H1 (cell line): Measurements from ENCODE around the gene PTGIS. TPM values are rescaled to one million over a fixed set of nuclear protein-coding genes. Genes with fewer than 3 reads are reported as not detected.

Source experiments
- CTCF ChIA-PET: fragments of 300-600 bp; sonication (Branson Sonifier 250); formaldehyde crosslinking; loops from one replicate; lab custom pipeline; 2021; ENCODE audit not compliant: partially characterized antibody; lab: Charles Lee
- POLR2A ChIA-PET: fragments of 300-600 bp; sonication (Branson Sonifier 250); formaldehyde crosslinking; loops from one replicate; lab custom pipeline; 2021; ENCODE audit warnings: inconsistent platforms; ENCODE audit not compliant: partially characterized antibody; lab: Charles Lee
- DNase-seq, 2 experiments: peaks; one replicate each; pipeline versions ENCODE4 v3.0.0 to v3.0.0-alpha.2; 2010 to 2022; ENCODE audit warnings: low spot score in 2 of 2, low read depth in 1 of 2, mixed read lengths in 1 of 2
- FAIRE-seq: peaks from 2 replicates; lab custom pipeline; 2011; peaks lifted over from hg19 to GRCh38; lab: Jason Lieb, UNC
- H2AFZ ChIP-seq: 2 replicates; pipeline ENCODE4 v1.8.1; 2012; ENCODE audit warnings: low read length, inconsistent platforms
- H2AK5ac ChIP-seq: 2 replicates; pipeline ENCODE4 v1.6.1; 2013; ENCODE audit warnings: low read depth, low read length
- H2BK120ac ChIP-seq: replicated peaks from 2 replicates; pipeline ENCODE3; 2013; ENCODE audit warnings: low read depth, low read length, inconsistent platforms
- H2BK12ac ChIP-seq: 2 replicates; pipeline ENCODE4 v1.6.1; 2013; ENCODE audit warnings: low read depth, low read length
- H2BK15ac ChIP-seq: 2 replicates; pipeline ENCODE4 v1.6.1; 2013; ENCODE audit warnings: low read length
- H2BK20ac ChIP-seq: 2 replicates; pipeline ENCODE4 v1.6.1; 2013; ENCODE audit warnings: low read length
- H2BK5ac ChIP-seq: 2 replicates; pipeline ENCODE4 v1.6.1; 2013; ENCODE audit warnings: low read depth, low read length
- H3K14ac ChIP-seq: 2 replicates; pipeline ENCODE4 v1.6.1; 2013; ENCODE audit warnings: inconsistent platforms; ENCODE audit not compliant: insufficient read length
- H3K18ac ChIP-seq: 2 replicates; pipeline ENCODE4 v1.6.1; 2013; ENCODE audit warnings: low read length; ENCODE audit errors: extremely low read depth
- H3K23ac ChIP-seq: 2 replicates; pipeline ENCODE4 v1.6.1; 2013; ENCODE audit warnings: inconsistent platforms; ENCODE audit not compliant: insufficient read length
- H3K23me2 ChIP-seq: 2 replicates; pipeline ENCODE4 v1.6.1; 2013; ENCODE audit warnings: low read depth, low read length
- H3K27ac ChIP-seq: 2 replicates; pipeline ENCODE4 v1.6.1; 2011; ENCODE audit warnings: low read depth, low read length, inconsistent platforms
- H3K27me3 ChIP-seq, 4 experiments: replicated peaks in 1 of 4; 1 replicate in 1 of 4; 2 replicates in 3 of 4; pipeline versions ENCODE4 v1.6.1 to v1.8.1; 2011 to 2013; ENCODE audit warnings: low read length in 3 of 4, mild to moderate bottlenecking in 3 of 4, inconsistent platforms in 2 of 4, mixed read lengths in 2 of 4, moderate library complexity in 1 of 4; ENCODE audit not compliant: control insufficient read depth in 3 of 4, insufficient read depth in 3 of 4; ENCODE audit errors: extremely low read depth in 1 of 4
- H3K36me3 ChIP-seq, 4 experiments: 2 replicates each; pipeline versions ENCODE4 v1.6.1 to v1.8.1; 2011 to 2013; ENCODE audit warnings: mild to moderate bottlenecking in 4 of 4, low read length in 3 of 4, moderate library complexity in 2 of 4, control low read depth in 1 of 4, inconsistent platforms in 1 of 4; ENCODE audit not compliant: insufficient read depth in 4 of 4, control insufficient read depth in 2 of 4
- H3K4ac ChIP-seq: replicated peaks from 2 replicates; pipeline ENCODE3; 2013; ENCODE audit warnings: low read length, low read depth, mixed read lengths, inconsistent platforms; ENCODE audit not compliant: insufficient read length
- H3K4me1 ChIP-seq, 4 experiments: replicated peaks in 1 of 4; 1 replicate in 1 of 4; 2 replicates in 3 of 4; pipeline versions ENCODE4 v1.6.1 to v1.8.1; 2011 to 2013; ENCODE audit warnings: low read length in 3 of 4, inconsistent platforms in 2 of 4, mixed read lengths in 1 of 4; ENCODE audit not compliant: insufficient read depth in 4 of 4, control insufficient read depth in 3 of 4
- H3K4me2 ChIP-seq, 2 experiments: 2 replicates each; pipeline versions ENCODE4 v1.6.1 to v1.8.1; 2011 to 2013; ENCODE audit warnings: low read depth in 2 of 2, low read length in 2 of 2, control low read depth in 1 of 2, inconsistent platforms in 1 of 2, mild to moderate bottlenecking in 1 of 2; ENCODE audit not compliant: insufficient read depth in 1 of 2
- H3K4me3 ChIP-seq, 4 experiments: fragments of 200-600, 300-600 bp in 1 of 4; sonication (generic), shearing (Covaris generic), sonication (Bioruptor Twin) in 1 of 4; 2 replicates each; pipeline versions ENCODE4 v1.5.1 to v1.8.1; 2011 to 2016; ENCODE audit warnings: low read length in 4 of 4, low read depth in 3 of 4, control low read depth in 2 of 4, inconsistent platforms in 2 of 4, mild to moderate bottlenecking in 2 of 4, mixed read lengths in 1 of 4, moderate library complexity in 1 of 4; ENCODE audit not compliant: insufficient read depth in 2 of 4; ENCODE audit errors: extremely low read depth in 1 of 4
- H3K56ac ChIP-seq: replicated peaks from 2 replicates; pipeline ENCODE3; 2013; ENCODE audit warnings: low read depth, mild to moderate bottlenecking, mixed read lengths, low read length, inconsistent platforms; ENCODE audit not compliant: insufficient read length
- H3K79me1 ChIP-seq: 2 replicates; pipeline ENCODE4 v1.6.1; 2013; ENCODE audit warnings: low read depth, low read length, control low read depth
- H3K79me2 ChIP-seq, 2 experiments: 2 replicates each; pipeline versions ENCODE4 v1.6.1 to v1.8.1; 2012 to 2013; ENCODE audit warnings: low read length in 2 of 2, mild to moderate bottlenecking in 2 of 2, inconsistent platforms in 1 of 2; ENCODE audit not compliant: insufficient read depth in 2 of 2, control insufficient read depth in 1 of 2
- H3K9ac ChIP-seq, 4 experiments: replicated peaks in 1 of 4; 1 replicate in 1 of 4; 2 replicates in 3 of 4; pipeline versions ENCODE4 v1.6.1 to v1.8.1; 2011 to 2013; ENCODE audit warnings: low read depth in 3 of 4, low read length in 3 of 4, control low read depth in 2 of 4, mild to moderate bottlenecking in 2 of 4, moderate library complexity in 2 of 4, inconsistent platforms in 1 of 4; ENCODE audit errors: extremely low read depth in 1 of 4
- H3K9me3 ChIP-seq, 2 experiments: 2 replicates each; pipeline versions ENCODE4 v1.6.1 to v1.8.1; 2012 to 2013; ENCODE audit warnings: mild to moderate bottlenecking in 2 of 2, moderate library complexity in 2 of 2, control low read depth in 1 of 2, inconsistent platforms in 1 of 2, low read depth in 1 of 2, low read length in 1 of 2, mixed read lengths in 1 of 2; ENCODE audit not compliant: insufficient read depth in 2 of 2
- H4K20me1 ChIP-seq, 2 experiments: replicated peaks in 1 of 2; 2 replicates each; pipeline versions ENCODE3 to v1.8.1; 2011 to 2013; ENCODE audit warnings: inconsistent platforms in 2 of 2, low read length in 2 of 2, mild to moderate bottlenecking in 1 of 2; ENCODE audit not compliant: insufficient read depth in 2 of 2, control insufficient read depth in 1 of 2
- H4K5ac ChIP-seq: 2 replicates; pipeline ENCODE4 v1.6.1; 2013; ENCODE audit warnings: low read length, low read depth, mixed read lengths, inconsistent platforms; ENCODE audit not compliant: insufficient read length
- H4K8ac ChIP-seq: 2 replicates; pipeline ENCODE4 v1.8.0; 2013; ENCODE audit warnings: mild to moderate bottlenecking, moderate library complexity, low read length, inconsistent platforms; ENCODE audit not compliant: insufficient read depth; ENCODE audit errors: extremely low read depth
- H4K91ac ChIP-seq: replicated peaks from 2 replicates; pipeline ENCODE3; 2013; ENCODE audit warnings: low read length, mixed read lengths, inconsistent platforms; ENCODE audit not compliant: insufficient read length
- ASH2L ChIP-seq: fragments of 200-600, 300-600 bp; sonication (generic); IDR thresholded peaks from one replicate; pipeline ENCODE4 v1.7.1; 2017; ENCODE audit warnings: low read length
- CBX5 ChIP-seq: fragments of 300-800, 300-1000 bp; sonication (generic); IDR thresholded peaks from 2 replicates; pipeline ENCODE4 v1.7.1; 2016; ENCODE audit warnings: antibody characterized with exemption, low read length, low read depth
- CREB1 ChIP-seq: IDR thresholded peaks from 2 replicates; pipeline ENCODE4 v1.6.1; 2012; ENCODE audit warnings: inconsistent platforms
- EZH2 ChIP-seq: fragments of 200-600 bp; sonication (generic); IDR thresholded peaks from 2 replicates; pipeline ENCODE4 v1.7.1; 2012; ENCODE audit warnings: low read depth, mild to moderate bottlenecking, moderate library complexity, low read length, inconsistent platforms; ENCODE audit not compliant: severe bottlenecking
- NANOG ChIP-seq: IDR thresholded peaks from 2 replicates; pipeline ENCODE4 v1.6.1; 2011; ENCODE audit warnings: low read length, low read depth, mild to moderate bottlenecking, inconsistent platforms; ENCODE audit not compliant: insufficient read depth, poor library complexity, severe bottlenecking
- POU5F1 ChIP-seq: IDR thresholded peaks from 2 replicates; pipeline ENCODE4 v1.6.1; 2011; ENCODE audit warnings: low read depth, mild to moderate bottlenecking, low read length, moderate library complexity
- RBBP5 ChIP-seq: IDR thresholded peaks from 2 replicates; pipeline ENCODE4 v1.7.1; 2012; ENCODE audit warnings: low read depth, mild to moderate bottlenecking, inconsistent platforms, low read length, moderate library complexity, borderline replicate concordance
- RXRA ChIP-seq: IDR thresholded peaks from 2 replicates; pipeline ENCODE4 v1.6.1; 2011; ENCODE audit warnings: low read depth, mild to moderate bottlenecking, low read length, moderate library complexity; ENCODE audit not compliant: insufficient read depth
- TAF1 ChIP-seq: IDR thresholded peaks from 2 replicates; pipeline ENCODE4 v1.6.1; 2011; ENCODE audit warnings: mild to moderate bottlenecking, low read depth, low read length
- TEAD4 ChIP-seq: IDR thresholded peaks from 2 replicates; pipeline ENCODE4 v1.6.1; 2012; ENCODE audit warnings: low read depth, low read length, inconsistent platforms, mixed read lengths
- YY1 ChIP-seq: IDR thresholded peaks from 2 replicates; pipeline ENCODE4 v1.6.1; 2011; ENCODE audit warnings: low read depth, mild to moderate bottlenecking, low read length
- ZNF274 ChIP-seq: IDR thresholded peaks from 2 replicates; pipeline ENCODE4 v1.7.0; 2012; ENCODE audit warnings: low read length, borderline replicate concordance; ENCODE audit errors: extremely low read depth
- WGBS, 2 experiments: shearing (Covaris generic) in 1 of 2; methylation state at CpG; one replicate each; pipeline versions ENCODE4 v1.1.6 to v1.1.7; 2013 to 2015; ENCODE audit warnings: low lambda C conversion rate in 2 of 2, mixed read lengths in 2 of 2, inconsistent platforms in 1 of 2, low coverage in 1 of 2, missing lambda C conversion rate in 1 of 2; ENCODE audit not compliant: insufficient replicate concordance in 2 of 2, insufficient coverage in 1 of 2, insufficient read length in 1 of 2; ENCODE audit errors: extremely low coverage in 1 of 2, missing lambda C conversion rate in 1 of 2; 5-methylcytosine and 5-hydroxymethylcytosine counted together
- polyA plus RNA-seq, 7 experiments: library from polyadenylated mRNA; depleted of rRNA in 3 of 7; stranded (reverse) in 5 of 7; unstranded in 2 of 7; fragments of >200 nt in 5 of 7; fragments of 200-250 nt in 2 of 7; gene quantifications; 1 replicate in 5 of 7; 2 replicates in 1 of 7; 4 replicates in 1 of 7; pipeline versions ENCODE4 v1.2.1 to v1.2.3, GENCODE V29; 2011 to 2013; ENCODE audit warnings: missing spikeins in 2 of 7, mixed read lengths in 2 of 7
- total RNA-seq: library from RNA; stranded (reverse); fragmentation: NEBNext Ultra II Directional; extraction: Animal tissue kit (Norgen Biotek cat#: 25700); gene quantifications from 2 replicates; pipeline ENCODE4 v1.2.1, GENCODE V29; 2021
- TF ChIP-seq, protein P1 (sequence below): IDR thresholded peaks from 2 replicates; pipeline ENCODE4 v1.6.1; 2012; ENCODE audit warnings: inconsistent platforms
- TF ChIP-seq, protein P2 (sequence below): IDR thresholded peaks from 2 replicates; pipeline ENCODE4 v1.6.1; 2011; ENCODE audit warnings: low read length, improper control_type of control experiment

The PTGIS gene
- total and polyA plus RNA-seq, 2 of the 8 experiments (the other 6 are each of a cell fraction or from before 2014, with no cell fraction given) = 29.9 to 35.5 TPM

DNA sequence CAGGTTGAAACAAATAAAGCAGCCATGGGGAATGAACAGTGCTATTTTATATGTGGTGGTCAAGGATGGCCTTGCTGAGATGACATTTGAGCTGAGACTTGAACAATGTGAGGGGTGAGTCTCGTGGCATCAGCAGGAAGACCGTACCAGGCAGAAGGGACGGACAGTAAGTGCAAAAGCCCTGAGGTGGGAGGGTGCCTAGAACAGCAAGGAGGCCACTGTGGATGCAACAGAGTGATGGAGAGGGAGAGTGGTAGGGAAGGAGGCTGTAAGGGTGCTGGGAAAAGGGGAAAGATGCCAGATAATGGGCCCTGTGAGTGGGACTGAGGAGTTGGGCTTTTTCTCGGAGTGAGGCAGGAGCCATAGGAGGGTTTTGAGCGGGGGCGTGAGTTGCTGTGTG lies 97.0 kb downstream of the PTGIS start:
- no peak overlapping the region for H3K27ac ChIP-seq
- no peak overlapping the region for H3K4ac ChIP-seq
- no peak overlapping the region for H2BK12ac ChIP-seq
- DNase-seq = no peak
- H2BK120ac ChIP-seq = no peak overlapping the region
- no peak overlapping the region for H3K4me3 ChIP-seq
- no peak overlapping the region for H3K9ac ChIP-seq
- 88% methylated on average over 6 of the region's 6 CpGs; no CpG with 5 or more reads in 1 of the 2 experiments for WGBS, 2 experiments
- H4K20me1 ChIP-seq = peaks cover 0 to 1% of the 10 kb centered on the region in 2 experiments
- H3K4me1 ChIP-seq = peaks cover 0 to 2% (median 0%) of the 10 kb centered on the region in 4 experiments; a peak in 2 of 7 replicates
- H3K23me2 ChIP-seq = no peaks in the 10 kb centered on the region
- H3K4me2 ChIP-seq = no peak overlapping the region
- H2BK5ac ChIP-seq = no peak overlapping the region
- H3K18ac ChIP-seq = no peak overlapping the region
- H3K23ac ChIP-seq = no peak overlapping the region
- ChIA-PET CTCF (interaction anchor here (0.9 to 2.1 kb wide), 2 partner anchors 74 to 87 kb away, joined by 4 to 5 read pairs; no protein-coding TSS in a partner anchor), POLR2A (interaction anchor here (1.5 kb wide), 1 partner anchor 74 kb away, joined by 3 read pairs; no protein-coding TSS in a partner anchor)
- H3K14ac ChIP-seq = no peak overlapping the region
- no peak overlapping the region for H4K8ac ChIP-seq
- no peaks in the 10 kb centered on the region for H3K36me3 ChIP-seq
- H3K9me3 ChIP-seq = no peaks in the 10 kb centered on the region
- H2BK20ac ChIP-seq = no peak overlapping the region
- no peak overlapping the region for H4K91ac ChIP-seq
- H2BK15ac ChIP-seq = no peak overlapping the region
- H3K56ac ChIP-seq = no peak overlapping the region
- H4K5ac ChIP-seq = no peak overlapping the region
- no peaks in the 10 kb centered on the region for H3K79me1 ChIP-seq
- FAIRE-seq = no peak
- H3K79me2 ChIP-seq = no peaks in the 10 kb centered on the region
- H2AK5ac ChIP-seq = no peak overlapping the region
- no peak overlapping the region for H2AFZ ChIP-seq
- H3K27me3 ChIP-seq = no peaks in the 10 kb centered on the region
- no peak for TF ChIP-seq EZH2
- TF ChIP-seq, protein P1, sequence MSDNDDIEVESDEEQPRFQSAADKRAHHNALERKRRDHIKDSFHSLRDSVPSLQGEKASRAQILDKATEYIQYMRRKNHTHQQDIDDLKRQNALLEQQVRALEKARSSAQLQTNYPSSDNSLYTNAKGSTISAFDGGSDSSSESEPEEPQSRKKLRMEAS = no peak
- TF ChIP-seq RBBP5 = no peak
- TF ChIP-seq CREB1 = no peak
- no peak for TF ChIP-seq RXRA
- TF ChIP-seq YY1 = no peak
- TF ChIP-seq TAF1 = no peak
- TF ChIP-seq NANOG = no peak
- no peak for TF ChIP-seq POU5F1
- TF ChIP-seq ZNF274 = no peak
- no peak for TF ChIP-seq CBX5
- no peak for TF ChIP-seq ASH2L
- TF ChIP-seq, protein P2, sequence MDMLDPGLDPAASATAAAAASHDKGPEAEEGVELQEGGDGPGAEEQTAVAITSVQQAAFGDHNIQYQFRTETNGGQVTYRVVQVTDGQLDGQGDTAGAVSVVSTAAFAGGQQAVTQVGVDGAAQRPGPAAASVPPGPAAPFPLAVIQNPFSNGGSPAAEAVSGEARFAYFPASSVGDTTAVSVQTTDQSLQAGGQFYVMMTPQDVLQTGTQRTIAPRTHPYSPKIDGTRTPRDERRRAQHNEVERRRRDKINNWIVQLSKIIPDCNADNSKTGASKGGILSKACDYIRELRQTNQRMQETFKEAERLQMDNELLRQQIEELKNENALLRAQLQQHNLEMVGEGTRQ = no peak
- TF ChIP-seq TEAD4 = no peak
